Aorta (tissue), 5 donors: Measurements from ENCODE around the gene MAP3K1. TPM values are rescaled to one million over a fixed set of nuclear protein-coding genes. Genes with fewer than 3 reads are reported as not detected.
"Not testable (repeated sequence)": the region's sequence is repeated elsewhere in the genome, so short reads cannot be mapped to it uniquely, and the experiment has no call there.

Experiments used
- ATAC-seq: fragments of 200-7000 bp; cut with Tn5 transposase; one replicate; pipeline ENCODE4 v1.9.1; 2022; ENCODE audit warnings: moderate library complexity; ENCODE audit not compliant: low FRiP score
- DNase-seq, 2 donors: peaks; one replicate each; pipeline ENCODE4 v3.0.0-alpha.2; 2020
- H3K27ac ChIP-seq, 2 donors: one replicate each; pipeline ENCODE4 v1.5.1; 2013; ENCODE audit warnings: low read length in 2 of 2, mild to moderate bottlenecking in 2 of 2, moderate library complexity in 2 of 2, control low read depth in 1 of 2, inconsistent platforms in 1 of 2, low read depth in 1 of 2
- H3K27me3 ChIP-seq, 2 donors: one replicate each; pipeline ENCODE4 v1.6.1; 2013; ENCODE audit warnings: control low read depth in 1 of 2, low read length in 1 of 2, mild to moderate bottlenecking in 1 of 2, moderate library complexity in 1 of 2; ENCODE audit not compliant: insufficient read depth in 2 of 2, control insufficient read depth in 1 of 2
- H3K36me3 ChIP-seq, 2 donors: one replicate each; pipeline ENCODE4 v1.6.1; 2013; ENCODE audit warnings: control low read depth in 1 of 2, low read length in 1 of 2, mild to moderate bottlenecking in 1 of 2; ENCODE audit not compliant: insufficient read depth in 2 of 2, control insufficient read depth in 1 of 2
- H3K4me1 ChIP-seq, 2 donors: one replicate each; pipeline ENCODE4 v1.6.1; 2013; ENCODE audit warnings: low read length in 2 of 2, control low read depth in 1 of 2, mild to moderate bottlenecking in 1 of 2, moderate library complexity in 1 of 2; ENCODE audit not compliant: insufficient read depth in 2 of 2, control insufficient read depth in 1 of 2
- H3K4me3 ChIP-seq, 2 donors: one replicate each; pipeline ENCODE4 v1.5.1; 2013; ENCODE audit warnings: low read length in 2 of 2, control low read depth in 1 of 2, mild to moderate bottlenecking in 1 of 2
- H3K9me3 ChIP-seq: one replicate; pipeline ENCODE4 v1.6.1; 2013; ENCODE audit warnings: mild to moderate bottlenecking, low read length; ENCODE audit not compliant: control insufficient read depth
- WGBS, 2 donors: extraction: QIAGEN DNeasy Blood & Tissue Kit; methylation state at CpG; one replicate each; pipeline ENCODE4 v1.1.7; 2013; 5-methylcytosine and 5-hydroxymethylcytosine counted together
- intact Hi-C, 2 donors: fragments of 100-400 bp; cut with DNase I; formaldehyde crosslinking; loops; one replicate each; pipeline versions ENCODE4 v1.14.2 to v1.15.0; 2022
- long read RNA-seq, 2 donors: library from polyadenylated mRNA; unstranded; transcript quantifications; one replicate each; pipeline ENCODE4 v2.0.0, GENCODE V29; 2020 to 2021
- polyA plus RNA-seq, 2 donors: library from polyadenylated mRNA; stranded (reverse); fragments of 200-250 nt; gene quantifications; one replicate each; pipeline ENCODE4 v1.2.3, GENCODE V29; 2013
- total RNA-seq, 2 donors: library from RNA; stranded (reverse); fragmentation: NEBNext Ultra II Directional; extraction: Animal tissue kit (Norgen Biotek cat#: 25700); gene quantifications; one replicate each; pipeline ENCODE4 v1.2.1, GENCODE V29; 2021
- donor health status: healthy with polysubstance abuse.
- donor health status: Bipolar disorder and iron deficiency.
- donor health status: DM: no; HTN: no; CAD: no.
- donor health status: DM: no; HTN: no; CAD: no.
- donor health status: DM: yes; HTN: yes; CAD: no.

The MAP3K1 gene
- total RNA-seq (10 to 100 TPM; 11.2 to 26.3 TPM), polyA plus RNA-seq (1 to 10 TPM; 1.8 to 3.2 TPM)
- long read RNA-seq, donor 1, partial matches to known transcripts = 1 of 6 reads
- long read RNA-seq, donor 1, other reads (novel, unspliced or antisense) = 5 of 6 reads
- long read RNA-seq, donor 2, full-length matches to known transcripts = 2 of 22 reads
- long read RNA-seq, donor 2, partial matches to known transcripts = 5 of 22 reads
- long read RNA-seq, donor 2, other reads (novel, unspliced or antisense) = 15 of 22 reads

- DNase-seq = peak; percentile 87 to 93
- intact Hi-C loops = loop anchor here (10.0 kb wide), 2 partner anchors 330 to 390 kb away; no protein-coding TSS in a partner anchor
- H3K27me3 ChIP-seq = no peaks in the 10 kb centered on the region
- H3K27ac ChIP-seq = peak within 1 kb of the TSS; percentile 8 to 79
- 0 to 1% methylated on average over 55 to 87 of the region's 87 CpGs for WGBS, 2 donors
- no peaks in the 10 kb centered on the region for H3K36me3 ChIP-seq
- H3K4me3 ChIP-seq = peak within 1 kb of the TSS; percentile 90 to 97
- no peaks in the 10 kb centered on the region for H3K4me1 ChIP-seq
- peak; percentile 94 for ATAC-seq
- H3K9me3 ChIP-seq = no peaks in the 10 kb centered on the region
Measured at GRCh38 chr5:56814963-56815657, at the start of gene MAP3K1. Gene MAP3K1, plus strand, starts transcription at chr5:56815549. Its CDS starts 25 bp downstream, at chr5:56815574.

- H3K4me3 ChIP-seq = no peak overlapping the region
- ATAC-seq (no peak), DNase-seq (no peak)
- no peak overlapping the region for H3K27ac ChIP-seq
- WGBS, 2 donors = 92 to 95% methylated on average over 3 of the region's 3 CpGs
- intact Hi-C loops = no loop called here
- no peaks in the 10 kb centered on the region for H3K9me3 ChIP-seq
- no peaks in the 10 kb centered on the region for H3K36me3 ChIP-seq
- H3K27me3 ChIP-seq = no peaks in the 10 kb centered on the region
- no peaks in the 10 kb centered on the region for H3K4me1 ChIP-seq
Measured at GRCh38 chr5:56766926-56767325, 48.4 kb upstream of the MAP3K1 start.

DNA sequence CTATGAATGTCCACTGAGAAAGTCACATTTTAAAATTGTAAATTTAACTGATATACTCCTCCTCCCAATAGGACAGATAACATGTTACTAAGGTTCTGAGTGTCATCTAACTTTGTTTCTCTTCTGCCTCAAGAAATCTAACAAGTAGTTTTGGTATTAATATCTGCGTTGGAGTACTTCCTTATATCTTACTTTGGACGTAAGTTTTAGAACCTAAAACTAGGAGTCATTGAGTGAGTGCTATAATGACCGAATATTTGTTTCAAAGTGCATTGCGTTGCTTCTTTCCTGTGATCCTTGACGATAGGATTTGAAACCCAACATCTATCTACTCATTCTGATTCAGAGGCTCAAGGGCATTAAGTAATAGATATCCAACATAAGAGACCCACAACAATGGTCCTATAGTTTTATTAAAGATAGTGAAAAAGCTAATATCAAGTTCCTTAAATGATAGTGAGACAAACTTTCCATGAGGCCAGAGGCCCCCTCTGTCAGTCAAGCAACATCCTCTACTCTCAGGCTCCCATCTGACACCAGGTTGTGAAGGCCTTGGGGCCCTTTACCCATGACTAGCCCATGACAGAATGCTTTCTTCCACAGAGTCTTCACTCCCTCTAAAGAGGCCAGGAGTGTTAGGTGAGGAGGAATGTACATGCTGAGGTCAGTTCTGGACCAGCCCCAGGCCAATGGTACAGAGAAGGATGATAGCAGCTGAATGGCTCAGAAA, 45.3 kb upstream of the MAP3K1 start:
- no peak overlapping the region for H3K27ac ChIP-seq
- ATAC-seq (no peak), DNase-seq (no peak)
- H3K4me1 ChIP-seq = no peaks in the 10 kb centered on the region
- no peaks in the 10 kb centered on the region for H3K36me3 ChIP-seq
- intact Hi-C loops = no loop called here
- 96% methylated on average over 5 of the region's 5 CpGs for WGBS, 2 donors
- H3K4me3 ChIP-seq = no peak overlapping the region
- H3K9me3 ChIP-seq = no peaks in the 10 kb centered on the region
- H3K27me3 ChIP-seq = no peaks in the 10 kb centered on the region

- Histone ChIP-seq H3K27me3 (no peaks in the 10 kb centered on the region), H3K4me1 (no peaks in the 10 kb centered on the region), H3K9me3 (no peaks in the 10 kb centered on the region), H3K4me3 (no peak overlapping the region), H3K27ac (no peak overlapping the region), H3K36me3 (no peaks in the 10 kb centered on the region)
- 79 to 84% methylated on average over 6 of the region's 6 CpGs for WGBS, 2 donors
- DNase-seq (no peak), ATAC-seq (no peak)
- intact Hi-C loops = no loop called here
Measured at GRCh38 chr5:56772767-56773166, 42.6 kb upstream of the MAP3K1 start.

GRCh38 chr5:56774957-56775356, 40.4 kb upstream of the MAP3K1 start:
- no peaks in the 10 kb centered on the region for H3K36me3 ChIP-seq
- no peaks in the 10 kb centered on the region for H3K9me3 ChIP-seq
- intact Hi-C loops = no loop called here
- no peaks in the 10 kb centered on the region for H3K4me1 ChIP-seq
- H3K27me3 ChIP-seq = no peaks in the 10 kb centered on the region
- H3K4me3 ChIP-seq = no peak overlapping the region
- 67 to 73% methylated on average over 3 of the region's 3 CpGs for WGBS, 2 donors
- no peak for ATAC-seq
- no peak overlapping the region for H3K27ac ChIP-seq
- DNase-seq = no peak

- DNase-seq, H3K9me3 ChIP-seq, H3K36me3 ChIP-seq, H3K4me1 ChIP-seq, H3K4me3 ChIP-seq, intact Hi-C loops, ATAC-seq, H3K27me3 ChIP-seq, H3K27ac ChIP-seq: not testable (repeated sequence)
- 56 to 62% methylated on average over 2 of the region's 2 CpGs for WGBS, 2 donors
Measured at GRCh38 chr5:56776212-56776846, 39.0 kb upstream of the MAP3K1 start.

- DNase-seq (no peak), ATAC-seq (no peak)
- no peaks in the 10 kb centered on the region for H3K27me3 ChIP-seq
- H3K4me1 ChIP-seq = no peaks in the 10 kb centered on the region
- WGBS, 2 donors = 74 to 85% methylated on average over 2 of the region's 2 CpGs
- no peaks in the 10 kb centered on the region for H3K9me3 ChIP-seq
- intact Hi-C loops = no loop called here
- no peaks in the 10 kb centered on the region for H3K36me3 ChIP-seq
- H3K27ac ChIP-seq = no peak overlapping the region
- H3K4me3 ChIP-seq = no peak overlapping the region
Measured at GRCh38 chr5:56783261-56783660, 32.1 kb upstream of the MAP3K1 start.

DNA sequence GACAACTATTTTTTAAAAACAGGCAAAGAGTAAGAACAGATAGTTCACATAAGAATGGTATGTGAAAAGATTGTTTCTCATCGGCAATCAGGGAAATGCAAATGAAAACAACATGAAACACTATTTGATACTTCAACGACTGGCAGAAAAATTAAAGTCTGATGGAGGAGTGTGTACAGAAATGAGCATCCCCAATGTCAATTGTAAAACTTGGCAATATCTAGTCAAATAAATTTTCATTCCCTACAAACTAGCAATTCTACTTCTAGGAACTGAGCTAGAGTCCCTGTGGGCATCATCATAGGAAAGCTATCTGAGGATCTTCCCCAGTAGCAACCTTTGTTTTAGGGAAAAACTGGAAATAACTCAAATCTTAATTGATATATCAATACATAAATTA, 29.0 kb upstream of the MAP3K1 start:
- Histone ChIP-seq H3K4me1 (no peaks in the 10 kb centered on the region), H3K27me3 (no peaks in the 10 kb centered on the region), H3K9me3 (no peaks in the 10 kb centered on the region), H3K36me3 (no peaks in the 10 kb centered on the region), H3K27ac (no peak overlapping the region), H3K4me3 (no peak overlapping the region)
- ATAC-seq = no peak
- 89 to 92% methylated on average over 2 of the region's 2 CpGs for WGBS, 2 donors
- intact Hi-C loops = no loop called here
- DNase-seq = no peak
